Measurements from ENCODE around the gene CBX2.

CBX2 gene

DNA sequence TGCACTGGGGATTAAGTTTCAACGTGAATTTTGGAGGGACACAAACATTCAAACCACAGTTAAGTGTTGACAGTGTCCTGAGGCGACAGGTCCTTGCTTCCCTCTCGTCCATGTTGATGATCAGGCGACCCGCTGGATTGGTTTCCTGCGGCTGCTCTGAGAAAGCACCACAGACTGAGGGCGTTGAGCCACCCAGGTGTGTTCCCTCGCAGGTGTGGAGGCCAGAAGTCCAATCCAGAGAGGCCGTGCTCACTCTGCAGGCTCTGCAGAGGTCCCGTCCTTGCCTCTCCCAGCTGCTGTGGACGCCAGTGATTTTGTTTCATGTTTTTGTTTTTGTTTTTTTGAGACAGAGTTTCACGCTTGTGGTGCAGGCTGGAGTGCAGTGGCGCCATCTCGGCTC, 22.4 kb upstream of the CBX2 start:
- in situ Hi-C loops (cut with MboI; ENCODE audit: low sequenced_read_pairs, unreplicated experiment): no loop called here
- TF ChIP-seq, protein P1, sequence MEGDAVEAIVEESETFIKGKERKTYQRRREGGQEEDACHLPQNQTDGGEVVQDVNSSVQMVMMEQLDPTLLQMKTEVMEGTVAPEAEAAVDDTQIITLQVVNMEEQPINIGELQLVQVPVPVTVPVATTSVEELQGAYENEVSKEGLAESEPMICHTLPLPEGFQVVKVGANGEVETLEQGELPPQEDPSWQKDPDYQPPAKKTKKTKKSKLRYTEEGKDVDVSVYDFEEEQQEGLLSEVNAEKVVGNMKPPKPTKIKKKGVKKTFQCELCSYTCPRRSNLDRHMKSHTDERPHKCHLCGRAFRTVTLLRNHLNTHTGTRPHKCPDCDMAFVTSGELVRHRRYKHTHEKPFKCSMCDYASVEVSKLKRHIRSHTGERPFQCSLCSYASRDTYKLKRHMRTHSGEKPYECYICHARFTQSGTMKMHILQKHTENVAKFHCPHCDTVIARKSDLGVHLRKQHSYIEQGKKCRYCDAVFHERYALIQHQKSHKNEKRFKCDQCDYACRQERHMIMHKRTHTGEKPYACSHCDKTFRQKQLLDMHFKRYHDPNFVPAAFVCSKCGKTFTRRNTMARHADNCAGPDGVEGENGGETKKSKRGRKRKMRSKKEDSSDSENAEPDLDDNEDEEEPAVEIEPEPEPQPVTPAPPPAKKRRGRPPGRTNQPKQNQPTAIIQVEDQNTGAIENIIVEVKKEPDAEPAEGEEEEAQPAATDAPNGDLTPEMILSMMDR (IDR thresholded peaks at IDR 0.05; ENCODE audit: borderline replicate concordance, control extremely low read depth, extremely low read depth, insufficient read depth, missing control alignments): no peak
- no peak for DNase-seq (ENCODE audit: low spot score)

DNA sequence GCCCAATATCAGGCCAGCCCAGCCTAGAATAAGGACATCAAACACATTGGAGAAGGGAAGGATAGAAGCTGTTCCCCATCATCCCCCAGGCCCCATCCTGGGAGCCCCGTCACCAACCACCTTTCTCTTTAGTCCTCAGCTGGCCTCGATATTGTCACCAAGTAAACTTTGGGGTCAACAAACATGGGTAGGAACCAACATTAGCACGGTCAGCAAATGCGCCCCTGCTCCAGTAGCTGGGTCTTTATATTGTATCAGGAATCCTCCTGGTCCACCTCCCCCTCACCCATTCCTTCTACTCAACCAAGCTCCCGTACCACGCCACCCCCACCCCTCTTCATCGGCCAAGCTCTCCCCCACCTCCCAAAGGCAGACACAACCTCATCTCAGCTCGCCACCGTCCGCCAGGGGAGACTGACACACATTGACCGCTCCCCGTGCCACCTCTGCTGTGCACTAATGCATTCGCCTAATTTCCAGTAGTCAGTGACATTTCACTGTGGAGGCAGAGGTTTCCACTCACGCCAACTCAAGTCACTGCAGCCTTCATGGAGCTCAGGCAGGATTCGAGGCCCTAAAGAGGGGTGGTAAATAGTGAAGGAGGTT, 20.7 kb upstream of the CBX2 start:
- DNase-seq (ENCODE audit: low spot score): no peak
- TF ChIP-seq, protein P1 (IDR thresholded peaks at IDR 0.05; ENCODE audit: borderline replicate concordance, control extremely low read depth, extremely low read depth, insufficient read depth, missing control alignments): no peak
- in situ Hi-C loops (cut with MboI; ENCODE audit: low sequenced_read_pairs, unreplicated experiment): no loop called here

DNA sequence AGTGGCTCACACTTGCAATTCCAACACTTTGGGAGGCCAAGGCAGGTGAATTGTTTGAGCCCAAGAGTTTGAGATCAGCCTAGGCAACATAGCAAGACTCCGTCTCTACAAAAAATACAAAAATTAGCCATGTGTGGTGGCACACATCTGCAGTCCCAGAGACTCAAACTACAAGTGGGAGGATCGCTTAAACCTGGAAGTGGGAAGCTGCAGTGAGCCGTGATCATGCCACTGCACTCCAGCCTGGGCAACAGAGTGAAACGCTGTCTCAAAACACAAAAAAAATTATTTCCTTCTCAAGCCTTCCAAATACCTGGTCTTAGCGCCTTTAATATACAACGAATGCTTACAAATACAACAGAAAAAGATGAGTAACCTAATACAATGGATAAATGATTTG, 19.7 kb upstream of the CBX2 start:
- in situ Hi-C loops (cut with MboI; ENCODE audit: low sequenced_read_pairs, unreplicated experiment): no loop called here
- TF ChIP-seq, protein P1 (IDR thresholded peaks at IDR 0.05; ENCODE audit: borderline replicate concordance, control extremely low read depth, extremely low read depth, insufficient read depth, missing control alignments): no peak
- no peak for DNase-seq (ENCODE audit: low spot score)

DNA sequence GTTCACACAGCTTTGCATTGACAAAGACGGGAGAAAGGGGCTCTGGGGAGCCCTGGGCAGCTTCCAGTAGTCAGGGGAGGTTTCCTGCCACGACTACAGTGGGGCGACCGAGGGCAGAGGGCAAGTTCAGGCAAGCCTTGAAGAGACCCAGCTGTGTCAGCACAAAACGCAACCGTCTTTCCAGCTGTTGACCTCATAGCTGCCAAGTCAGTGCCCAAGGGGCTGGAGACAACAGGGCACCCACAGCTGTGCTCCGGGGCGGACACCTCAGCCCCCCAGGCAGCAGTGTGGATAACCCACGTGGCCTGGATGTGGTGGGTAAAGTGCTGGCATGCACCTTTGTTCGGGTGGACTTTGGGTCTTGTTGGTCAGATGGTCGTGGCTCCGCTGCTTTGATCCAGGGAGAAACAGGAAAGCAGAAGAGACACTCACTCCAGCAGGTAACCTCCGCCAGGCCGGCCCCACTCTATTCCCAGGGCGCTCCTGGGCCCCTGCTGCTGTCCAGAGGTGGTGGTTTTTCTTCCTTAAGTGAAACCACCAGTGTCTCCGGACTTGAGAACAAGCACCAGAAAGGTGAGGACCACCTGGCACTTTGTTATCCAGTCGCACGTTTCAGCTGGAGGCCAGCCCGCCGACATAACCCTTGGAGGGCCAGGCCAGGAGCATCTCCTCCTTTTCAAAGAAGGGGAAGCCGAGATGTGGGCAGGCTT, 17.6 kb upstream of the CBX2 start:
- DNase-seq (ENCODE audit: low spot score): no peak
- in situ Hi-C loops (cut with MboI; ENCODE audit: low sequenced_read_pairs, unreplicated experiment): no loop called here
- TF ChIP-seq, protein P1 (IDR thresholded peaks at IDR 0.05; ENCODE audit: borderline replicate concordance, control extremely low read depth, extremely low read depth, insufficient read depth, missing control alignments): no peak

DNA sequence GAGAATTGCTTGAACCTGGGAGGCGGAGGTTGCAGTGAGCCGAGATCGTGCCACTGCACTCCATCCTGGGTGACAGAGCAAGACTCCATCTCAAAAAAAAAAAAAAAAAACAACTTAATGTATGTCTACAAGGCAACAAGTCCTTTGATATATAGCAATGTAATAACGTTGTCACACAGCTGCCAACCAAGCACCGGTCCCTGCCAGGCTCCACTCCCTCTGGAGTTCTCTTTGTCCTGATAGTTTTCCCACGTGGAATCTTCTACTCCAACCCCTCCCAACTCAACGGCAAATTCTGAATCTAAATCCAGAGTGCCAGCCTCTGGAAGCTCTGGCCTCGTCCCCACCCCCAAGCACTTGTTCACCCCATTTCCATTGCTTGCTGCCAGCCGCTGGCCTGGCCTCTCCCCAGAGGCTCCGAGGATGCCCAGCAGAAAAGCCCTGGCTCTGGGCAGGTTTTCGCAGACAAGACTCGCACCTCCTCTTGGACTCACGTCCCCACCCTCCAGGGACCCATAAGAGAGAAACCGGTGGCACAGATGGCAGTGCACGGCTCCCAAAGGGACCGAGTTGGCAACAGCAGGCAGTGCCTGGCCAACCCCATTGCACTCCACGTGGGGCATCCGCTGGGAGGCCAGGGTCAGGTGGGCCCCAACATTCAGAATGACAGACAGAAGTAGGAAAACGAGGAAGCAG, 15.9 kb upstream of the CBX2 start:
- no peak for DNase-seq (ENCODE audit: low spot score)
- TF ChIP-seq, protein P1 (IDR thresholded peaks at IDR 0.05; ENCODE audit: borderline replicate concordance, control extremely low read depth, extremely low read depth, insufficient read depth, missing control alignments): no peak
- in situ Hi-C loops (cut with MboI; ENCODE audit: low sequenced_read_pairs, unreplicated experiment): no loop called here

DNA sequence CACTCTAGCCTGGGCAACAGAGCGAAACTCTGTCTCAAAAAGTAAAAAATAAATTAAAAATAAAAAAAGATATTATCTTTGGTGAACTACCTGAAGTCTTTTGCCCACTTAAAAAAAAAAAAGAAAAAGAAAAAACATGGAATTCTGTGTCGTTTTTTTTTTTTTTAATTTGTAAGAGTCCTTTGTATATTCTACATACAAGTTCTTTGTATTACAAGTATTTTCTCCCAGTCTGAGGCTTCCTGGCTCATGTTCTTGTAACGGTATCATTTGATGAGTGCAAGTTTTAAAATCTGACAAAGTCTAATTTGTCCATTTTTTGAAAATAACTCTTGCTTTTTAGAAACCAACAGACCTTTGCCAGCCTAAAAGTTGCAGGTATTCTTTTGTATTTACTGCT, 12.2 kb upstream of the CBX2 start:
- no peak for DNase-seq (ENCODE audit: low spot score)
- in situ Hi-C loops (cut with MboI; ENCODE audit: low sequenced_read_pairs, unreplicated experiment): no loop called here
- TF ChIP-seq, protein P1 (IDR thresholded peaks at IDR 0.05; ENCODE audit: borderline replicate concordance, control extremely low read depth, extremely low read depth, insufficient read depth, missing control alignments): no peak

Measured in GM13976 (cell line).